Panc1 (cell line): Measurements from ENCODE around the gene SPRING1.

Source experiments
- POLR2AphosphoS5 ChIP-seq: IDR thresholded peaks from 2 replicates; pipeline ENCODE4 v1.6.1; 2012; ENCODE audit warnings: mild to moderate bottlenecking, low read depth, low read length, moderate library complexity
- TF ChIP-seq, protein P1 (sequence below): fragments of 450-650 bp; IDR thresholded peaks from 2 replicates; pipeline ENCODE4 v1.5.1; 2017; ENCODE audit warnings: mild to moderate bottlenecking

DNA sequence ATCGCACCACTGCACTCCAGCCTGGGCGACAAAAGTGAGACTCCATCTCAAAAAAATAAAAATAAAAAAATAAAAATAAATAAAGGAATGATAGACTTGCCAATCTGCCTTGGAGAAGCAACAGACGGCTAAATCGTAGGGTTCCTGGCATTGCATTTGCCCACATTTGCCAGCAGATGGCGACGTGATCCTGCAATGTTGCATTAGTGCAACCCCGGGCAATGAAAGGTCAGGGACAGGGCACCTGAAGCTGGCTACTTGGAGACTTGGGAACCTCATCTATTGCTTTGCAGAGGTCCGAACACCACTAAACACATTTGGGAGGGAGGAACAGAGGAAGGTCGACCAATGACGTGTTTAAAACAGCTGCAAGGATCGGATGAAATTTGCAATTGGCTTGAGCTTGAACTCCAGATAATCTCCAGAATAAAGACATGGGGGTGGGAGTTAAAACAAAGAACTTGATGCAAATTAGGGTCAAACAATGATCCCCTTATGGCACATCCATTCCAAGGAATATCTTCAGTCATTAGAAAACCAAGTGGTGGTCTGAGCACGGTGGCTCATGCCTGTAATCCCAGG, 34.6 kb downstream of the SPRING1 start:
- no peak for TF ChIP-seq POLR2AphosphoS5
- TF ChIP-seq, protein P1, sequence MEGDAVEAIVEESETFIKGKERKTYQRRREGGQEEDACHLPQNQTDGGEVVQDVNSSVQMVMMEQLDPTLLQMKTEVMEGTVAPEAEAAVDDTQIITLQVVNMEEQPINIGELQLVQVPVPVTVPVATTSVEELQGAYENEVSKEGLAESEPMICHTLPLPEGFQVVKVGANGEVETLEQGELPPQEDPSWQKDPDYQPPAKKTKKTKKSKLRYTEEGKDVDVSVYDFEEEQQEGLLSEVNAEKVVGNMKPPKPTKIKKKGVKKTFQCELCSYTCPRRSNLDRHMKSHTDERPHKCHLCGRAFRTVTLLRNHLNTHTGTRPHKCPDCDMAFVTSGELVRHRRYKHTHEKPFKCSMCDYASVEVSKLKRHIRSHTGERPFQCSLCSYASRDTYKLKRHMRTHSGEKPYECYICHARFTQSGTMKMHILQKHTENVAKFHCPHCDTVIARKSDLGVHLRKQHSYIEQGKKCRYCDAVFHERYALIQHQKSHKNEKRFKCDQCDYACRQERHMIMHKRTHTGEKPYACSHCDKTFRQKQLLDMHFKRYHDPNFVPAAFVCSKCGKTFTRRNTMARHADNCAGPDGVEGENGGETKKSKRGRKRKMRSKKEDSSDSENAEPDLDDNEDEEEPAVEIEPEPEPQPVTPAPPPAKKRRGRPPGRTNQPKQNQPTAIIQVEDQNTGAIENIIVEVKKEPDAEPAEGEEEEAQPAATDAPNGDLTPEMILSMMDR, result peak; percentile 96
